NOMO-1 (cell line): ENCODE results near the gene MPP1.
A peak's percentile ranks its signal among the peaks of the same experiment; 100 is the strongest.

Source experiments
- DNase-seq, 2 experiments: peaks; one replicate each; lab custom pipeline; 2025; ENCODE audit not compliant: unreplicated experiment in 2 of 2; lab: John Stamatoyannopoulos, UW

Gene MPP1

DNA sequence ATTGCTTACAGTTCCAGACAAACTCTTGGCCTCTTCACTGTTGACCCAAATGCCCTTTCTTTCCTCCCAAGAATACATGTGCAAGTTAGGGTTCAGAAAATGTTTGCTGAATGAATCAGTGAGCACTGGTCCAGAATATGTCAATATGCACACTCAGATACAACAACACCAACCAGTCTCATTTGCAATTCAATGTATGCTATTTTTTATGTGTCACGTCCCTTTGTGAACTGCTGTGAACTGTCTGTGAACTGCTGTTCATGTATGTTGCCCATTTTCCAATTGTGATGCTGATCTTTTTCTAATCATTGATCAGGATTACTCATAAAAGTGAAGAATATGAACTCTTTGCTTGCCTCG lies 72.2 kb downstream of the MPP1 start:
- no peak for DNase-seq

DNA sequence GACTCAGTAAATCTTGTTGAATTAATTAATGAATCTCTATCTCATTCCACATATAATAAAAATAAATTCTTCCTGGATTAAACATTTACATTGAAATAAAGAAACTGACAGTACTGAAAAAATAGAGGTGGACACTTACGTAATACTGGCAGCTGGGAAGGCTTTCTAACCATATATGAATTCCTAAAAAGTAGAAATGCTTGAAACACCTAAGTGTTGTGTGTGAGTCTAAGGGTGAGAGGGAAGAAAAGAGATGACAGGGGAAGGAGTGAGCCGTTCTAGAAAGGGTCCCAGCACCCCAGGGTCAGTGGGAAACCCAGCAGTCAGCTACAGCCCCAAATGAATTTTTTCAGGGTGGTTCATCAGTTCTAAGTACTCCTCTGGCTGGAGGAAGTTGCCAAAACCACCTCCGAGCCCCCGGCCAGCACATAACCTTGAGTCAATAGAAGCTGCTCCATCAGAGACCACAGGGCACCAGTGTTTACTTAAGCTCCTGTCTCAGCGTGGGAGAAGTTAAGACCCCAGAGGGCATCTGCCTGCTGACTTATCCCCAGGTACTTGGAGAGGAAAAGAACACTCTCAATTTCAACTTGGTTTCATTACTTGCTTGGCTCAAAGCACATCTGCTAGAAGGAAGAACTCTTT lies 72.7 kb downstream of the MPP1 start:
- peak in 1 of 2 experiments; percentile 8 for DNase-seq

DNA sequence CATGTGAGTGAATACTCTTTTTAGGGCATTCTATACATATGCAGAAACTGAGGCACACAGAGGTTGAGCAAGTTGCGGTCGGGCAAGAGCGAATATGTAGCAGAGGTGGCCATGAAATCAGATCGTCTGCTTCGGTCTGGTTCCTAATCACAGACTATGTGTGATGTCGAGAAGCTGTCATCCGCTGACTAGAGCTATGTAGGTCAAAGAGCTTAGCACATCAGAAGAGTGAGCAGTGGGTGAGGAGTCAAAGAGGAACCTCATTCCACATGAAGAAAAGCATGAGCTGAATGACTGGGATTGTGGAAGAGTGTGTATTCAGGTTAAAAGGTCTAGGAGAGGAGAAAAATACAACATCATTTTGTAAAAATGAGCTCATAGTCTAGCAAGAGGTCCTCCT lies 73.4 kb downstream of the MPP1 start:
- peak; percentile 16 to 59 for DNase-seq

DNA sequence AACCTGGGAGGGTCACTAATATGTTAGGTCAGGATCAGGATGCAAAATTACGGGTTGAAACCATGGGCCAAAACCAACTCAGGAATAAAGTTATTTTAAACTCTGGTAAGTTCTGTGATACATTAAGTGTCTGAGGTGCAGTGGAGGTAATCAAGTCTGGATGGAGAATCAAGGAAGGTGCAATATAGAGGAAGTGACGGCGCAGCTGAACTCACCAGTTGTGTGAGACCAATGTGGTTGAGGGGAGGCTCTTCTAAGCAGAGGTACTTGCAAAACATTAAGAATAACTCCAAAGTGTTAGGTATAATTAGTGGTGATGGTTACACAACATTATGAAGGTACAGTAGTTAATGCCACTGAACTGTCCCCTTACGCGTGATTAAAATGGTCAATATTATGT lies 74.1 kb downstream of the MPP1 start:
- peak; percentile 13 to 68 for DNase-seq

DNA sequence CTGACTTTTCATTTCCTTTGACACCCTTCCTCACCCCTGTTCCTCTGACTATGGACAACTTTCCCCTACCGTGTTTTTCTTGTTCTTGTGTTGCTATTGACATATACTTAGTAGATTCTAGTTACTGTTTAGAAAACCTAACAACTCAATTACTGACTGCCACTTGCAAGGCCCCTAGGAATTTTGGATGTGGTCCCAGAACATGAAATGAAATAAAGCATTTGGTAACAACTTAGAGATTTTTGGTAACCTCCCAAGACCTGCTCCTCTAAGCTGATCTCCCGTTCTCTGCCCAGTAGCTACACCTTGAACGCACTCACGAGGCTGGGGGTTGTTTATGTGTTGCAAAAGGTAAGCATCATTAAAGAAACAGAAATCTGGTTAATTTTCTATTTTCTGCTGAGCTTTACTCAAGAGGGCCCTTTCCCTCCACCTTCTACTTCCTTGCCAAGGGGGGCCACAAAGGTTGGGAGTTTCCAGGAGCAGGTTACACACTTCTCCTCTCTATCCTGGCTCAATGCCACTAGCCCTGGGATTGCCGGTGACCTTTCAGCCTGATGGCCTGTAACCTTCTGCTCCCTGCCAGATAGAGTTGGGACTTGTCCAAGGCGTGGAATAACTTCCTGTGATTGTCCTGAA lies 74.9 kb downstream of the MPP1 start:
- no peak for DNase-seq

- no peak for DNase-seq
These were observed 75.8 kb downstream of the MPP1 start for GRCh38 chrX:154729439-154729838.
